ENCODE data around the gene RDH14.

Gene RDH14

DNA sequence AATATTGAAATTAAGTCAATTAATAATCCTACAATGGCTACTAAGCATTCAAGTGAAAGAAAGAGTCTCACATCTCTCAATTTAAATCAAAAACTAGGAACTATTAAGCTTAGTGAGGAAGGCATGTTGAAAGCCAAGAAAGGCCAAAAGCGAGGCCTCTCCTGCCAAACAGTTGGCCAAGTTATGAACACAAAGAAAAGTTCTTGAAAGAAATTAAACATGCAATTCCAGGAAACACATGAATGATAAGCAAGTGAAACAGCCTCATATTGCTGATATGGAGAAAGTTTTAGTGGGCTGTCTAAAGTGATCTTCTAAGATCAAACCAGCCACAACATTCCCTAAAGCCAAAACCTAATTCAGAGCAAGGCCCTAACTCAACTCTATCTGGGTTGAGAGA lies 11.8 kb downstream of the RDH14 start:
- no peak overlapping the region for H3K4me3 Mint-ChIP-seq
- H3K27ac Mint-ChIP-seq, result no peak overlapping the region
- no peaks in the 10 kb centered on the region for H3K9me3 Mint-ChIP-seq
- peaks cover 13% of the 10 kb centered on the region for H3K36me3 Mint-ChIP-seq
- H3K4me1 Mint-ChIP-seq, result peaks cover 49% of the 10 kb centered on the region
- no peaks in the 10 kb centered on the region for H3K27me3 Mint-ChIP-seq
- ATAC-seq, result no peak

DNA sequence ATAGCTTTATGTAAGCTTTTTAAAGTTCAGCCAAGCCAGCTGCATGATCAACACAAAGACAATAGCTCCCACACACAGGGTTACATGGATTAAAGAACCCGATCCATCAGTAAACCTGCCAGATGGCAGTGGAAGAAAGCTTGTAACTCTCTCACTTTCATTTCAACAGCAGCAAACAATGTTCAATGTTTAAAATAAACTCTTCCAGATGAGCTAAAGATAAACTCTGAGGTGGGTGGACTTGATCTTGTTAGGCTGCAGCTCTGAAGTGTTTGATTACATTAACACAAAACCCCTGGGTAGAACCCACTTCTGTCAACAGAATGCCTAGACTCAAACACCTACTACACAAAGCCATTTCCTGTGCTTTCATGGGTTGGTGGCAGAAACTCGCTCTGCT lies 13.9 kb downstream of the RDH14 start:
- H3K4me1 Mint-ChIP-seq, result peaks cover 34% of the 10 kb centered on the region
- ATAC-seq, result no peak
- no peak overlapping the region for H3K4me3 Mint-ChIP-seq
- no peak overlapping the region for H3K27ac Mint-ChIP-seq
- H3K36me3 Mint-ChIP-seq, result peaks cover 16% of the 10 kb centered on the region
- peaks cover 2% of the 10 kb centered on the region for H3K9me3 Mint-ChIP-seq
- no peaks in the 10 kb centered on the region for H3K27me3 Mint-ChIP-seq

DNA sequence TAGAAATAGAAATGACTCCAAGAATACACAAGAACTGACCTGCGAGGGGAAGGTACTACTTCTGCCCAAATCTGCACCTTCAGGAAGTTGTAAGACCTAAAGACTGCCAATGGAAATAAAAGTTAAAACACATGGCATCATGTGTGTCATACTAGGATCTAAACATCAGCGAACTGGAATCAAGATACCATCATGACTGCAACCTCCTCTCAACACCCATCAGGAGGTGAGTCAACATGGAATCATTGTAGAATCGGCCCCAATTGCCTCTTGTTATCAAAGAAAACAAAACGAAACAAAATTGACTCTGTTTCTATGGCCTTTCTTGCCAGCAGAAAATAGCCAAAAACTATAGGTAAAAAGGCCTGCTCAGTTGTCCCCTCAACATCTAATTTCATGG lies 15.1 kb downstream of the RDH14 start:
- no peak for ATAC-seq

DNA sequence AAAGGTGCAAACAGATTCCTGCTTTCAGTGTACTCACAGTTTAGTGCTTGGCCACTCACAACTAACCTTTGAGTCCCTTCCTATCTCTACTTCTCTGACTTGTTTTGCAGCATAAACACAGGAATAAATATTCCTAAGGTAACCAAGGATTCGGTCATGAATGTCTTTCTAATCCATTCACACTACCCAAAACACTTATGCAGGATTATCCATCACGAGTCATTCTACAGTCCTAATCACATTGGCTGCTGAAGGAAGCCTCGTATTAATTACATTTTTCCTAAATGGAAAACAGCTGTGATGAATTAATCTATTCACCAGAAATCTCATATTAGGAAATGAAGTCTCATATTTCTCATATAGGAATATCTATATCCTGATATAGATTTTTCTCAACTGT lies 16.3 kb downstream of the RDH14 start:
- peaks cover 8% of the 10 kb centered on the region for H3K9me3 Mint-ChIP-seq
- peaks cover 21% of the 10 kb centered on the region for H3K36me3 Mint-ChIP-seq
- H3K27me3 Mint-ChIP-seq, result no peaks in the 10 kb centered on the region
- H3K4me1 Mint-ChIP-seq, result peaks cover 21% of the 10 kb centered on the region
- ATAC-seq, result no peak
- H3K4me3 Mint-ChIP-seq, result no peak overlapping the region
- H3K27ac Mint-ChIP-seq, result no peak overlapping the region

More for the DNA sequence above, 15.1 kb downstream of the RDH14 start:
- Mint-ChIP-seq H3K4me1 (peaks cover 31% of the 10 kb centered on the region), H3K36me3 (peaks cover 25% of the 10 kb centered on the region), H3K27ac (no peak overlapping the region), H3K27me3 (no peaks in the 10 kb centered on the region), H3K9me3 (peaks cover 8% of the 10 kb centered on the region), H3K4me3 (no peak overlapping the region)

DNA sequence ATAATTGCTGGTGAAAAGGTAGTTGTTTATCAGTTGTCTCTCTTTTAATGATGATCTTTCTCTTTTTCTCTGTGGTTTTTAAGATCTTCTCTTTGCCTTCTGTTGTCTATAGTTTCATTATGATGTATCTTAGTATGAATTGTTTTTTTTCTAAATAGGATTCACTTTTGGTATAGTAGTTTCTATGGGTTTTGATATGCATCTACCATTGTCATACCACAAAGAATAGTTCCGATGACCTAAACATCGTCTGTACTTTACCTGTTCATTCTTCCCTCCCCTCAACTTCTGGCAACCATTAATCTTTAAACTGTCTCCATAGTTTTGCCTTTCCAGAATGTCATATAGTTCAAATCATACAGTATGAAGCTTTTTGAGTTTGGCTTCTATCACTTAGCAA lies 19.6 kb downstream of the RDH14 start:
- no peak overlapping the region for H3K4me3 Mint-ChIP-seq
- H3K4me1 Mint-ChIP-seq, result peaks cover under 1% of the 10 kb centered on the region
- H3K9me3 Mint-ChIP-seq, result peaks cover 8% of the 10 kb centered on the region
- peaks cover 16% of the 10 kb centered on the region for H3K36me3 Mint-ChIP-seq
- peaks cover 3% of the 10 kb centered on the region for H3K27me3 Mint-ChIP-seq
- H3K27ac Mint-ChIP-seq, result no peak overlapping the region
- ATAC-seq, result no peak

DNA sequence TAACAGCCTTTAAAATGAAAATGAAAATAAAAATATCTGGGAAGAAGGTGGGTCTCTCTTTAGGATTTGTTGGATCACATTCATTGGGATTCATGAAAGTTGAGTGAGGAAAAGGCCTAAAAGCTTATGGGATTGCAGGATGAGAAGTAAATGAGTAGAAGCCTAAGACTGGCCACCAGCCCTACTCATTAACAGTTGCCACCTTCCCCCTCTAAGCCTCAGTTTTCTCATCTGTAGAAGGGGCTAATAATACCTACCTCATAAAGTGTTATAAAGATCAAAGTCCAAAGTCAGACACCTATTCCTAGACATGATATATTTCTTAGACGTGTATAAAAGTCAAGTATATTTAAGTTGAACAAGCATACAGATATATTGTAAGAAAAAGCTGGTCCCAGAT lies 23.8 kb downstream of the RDH14 start:
- H3K4me3 Mint-ChIP-seq, result no peak overlapping the region

DNA sequence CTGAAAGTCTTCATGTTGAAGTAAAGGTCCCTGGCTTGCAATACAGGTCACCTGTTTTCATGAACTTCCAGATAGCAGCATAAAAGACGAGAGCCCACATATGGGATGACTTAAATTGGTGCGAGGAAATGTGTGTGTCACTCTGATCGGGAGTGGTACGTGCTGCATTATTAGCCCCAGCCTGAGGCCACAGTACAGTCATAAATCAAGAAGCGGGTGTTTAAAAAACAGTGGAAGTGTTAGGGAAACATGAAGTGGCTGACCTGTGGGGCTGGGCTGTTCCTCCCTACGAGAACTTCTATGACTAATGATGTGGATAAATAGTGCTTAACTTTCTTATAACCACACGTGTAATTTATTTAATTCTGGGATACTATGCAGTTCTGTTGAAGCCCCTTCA lies 24.4 kb downstream of the RDH14 start:
- Mint-ChIP-seq H3K27me3 (peaks cover 16% of the 10 kb centered on the region), H3K36me3 (peaks cover 6% of the 10 kb centered on the region), H3K4me1 (no peaks in the 10 kb centered on the region), H3K9me3 (peaks cover 5% of the 10 kb centered on the region), H3K4me3 (no peak overlapping the region), H3K27ac (no peak overlapping the region)
- no peak for ATAC-seq

More for the DNA sequence above, 23.8 kb downstream of the RDH14 start:
- Mint-ChIP-seq H3K9me3 (peaks cover 5% of the 10 kb centered on the region), H3K27ac (no peak overlapping the region), H3K4me1 (no peaks in the 10 kb centered on the region), H3K36me3 (peaks cover 12% of the 10 kb centered on the region), H3K27me3 (peaks cover 16% of the 10 kb centered on the region)
- ATAC-seq, result no peak

DNA sequence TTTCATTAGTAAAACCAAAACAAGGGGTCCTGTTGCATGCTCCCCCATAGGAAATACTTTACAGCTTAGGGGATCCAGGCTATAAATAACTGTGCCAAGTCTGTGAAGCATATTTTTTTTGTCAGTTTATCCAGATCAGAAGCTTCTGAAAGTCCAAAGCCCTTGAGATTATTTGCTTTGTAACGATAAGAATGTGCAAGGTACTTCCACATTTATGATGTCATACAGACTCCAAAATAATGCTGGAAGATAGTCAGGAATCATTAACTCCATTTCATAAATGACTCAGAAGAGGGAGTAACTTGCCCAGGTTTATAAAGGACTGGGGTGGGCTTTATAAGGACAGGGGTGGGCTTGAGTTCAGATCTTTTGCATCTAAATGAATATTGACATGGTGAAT lies 29.3 kb downstream of the RDH14 start:
- Mint-ChIP-seq H3K36me3 (no peaks in the 10 kb centered on the region), H3K4me3 (no peak overlapping the region), H3K9me3 (no peaks in the 10 kb centered on the region), H3K27ac (no peak overlapping the region), H3K4me1 (no peaks in the 10 kb centered on the region), H3K27me3 (peaks cover 16% of the 10 kb centered on the region)
- no peak for ATAC-seq

DNA sequence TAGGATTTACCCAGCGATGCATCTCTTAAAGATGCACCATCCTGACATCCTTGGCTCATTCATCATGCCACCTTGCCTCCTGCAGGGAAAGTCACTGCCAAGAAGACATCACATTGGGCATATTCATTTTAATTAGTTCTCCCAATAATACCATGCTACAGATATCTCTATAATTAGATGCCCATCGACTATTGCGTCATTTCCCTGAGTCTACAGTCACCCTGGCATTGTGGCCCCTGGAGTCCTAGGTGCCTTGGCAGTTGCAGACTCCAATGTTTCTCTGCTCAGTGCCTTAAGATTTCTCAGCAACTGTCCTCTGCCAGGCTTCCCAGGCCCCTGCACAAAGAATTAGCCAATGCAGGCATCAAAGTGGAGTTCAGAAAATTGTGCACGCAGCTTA lies 32.6 kb downstream of the RDH14 start:
- Mint-ChIP-seq H3K27me3 (no peaks in the 10 kb centered on the region), H3K36me3 (no peaks in the 10 kb centered on the region), H3K9me3 (no peaks in the 10 kb centered on the region), H3K27ac (no peak overlapping the region), H3K4me3 (no peak overlapping the region), H3K4me1 (no peaks in the 10 kb centered on the region)
- ATAC-seq, result no peak

DNA sequence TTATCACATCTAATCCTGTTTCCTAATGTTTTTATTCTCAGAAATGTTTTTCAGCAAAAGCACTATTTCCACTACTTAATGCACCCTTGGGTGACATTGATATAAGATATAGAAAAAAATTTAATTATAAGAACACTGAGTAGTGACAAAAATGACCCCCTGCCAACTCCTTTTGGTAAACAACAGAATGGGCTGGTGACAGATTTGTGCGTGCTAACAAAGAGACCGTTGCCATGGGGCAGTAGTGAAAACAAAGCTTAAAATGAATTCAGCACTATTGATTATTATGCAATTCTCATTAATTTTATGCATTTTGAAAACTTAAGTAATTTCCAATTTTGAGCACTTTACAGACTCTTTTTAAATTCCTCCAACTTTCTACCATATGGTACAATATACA lies 33.1 kb downstream of the RDH14 start:
- no peaks in the 10 kb centered on the region for H3K27me3 Mint-ChIP-seq
- H3K4me1 Mint-ChIP-seq, result no peaks in the 10 kb centered on the region
- no peak overlapping the region for H3K4me3 Mint-ChIP-seq
- ATAC-seq, result no peak
- H3K36me3 Mint-ChIP-seq, result no peaks in the 10 kb centered on the region
- no peak overlapping the region for H3K27ac Mint-ChIP-seq
- H3K9me3 Mint-ChIP-seq, result no peaks in the 10 kb centered on the region

DNA sequence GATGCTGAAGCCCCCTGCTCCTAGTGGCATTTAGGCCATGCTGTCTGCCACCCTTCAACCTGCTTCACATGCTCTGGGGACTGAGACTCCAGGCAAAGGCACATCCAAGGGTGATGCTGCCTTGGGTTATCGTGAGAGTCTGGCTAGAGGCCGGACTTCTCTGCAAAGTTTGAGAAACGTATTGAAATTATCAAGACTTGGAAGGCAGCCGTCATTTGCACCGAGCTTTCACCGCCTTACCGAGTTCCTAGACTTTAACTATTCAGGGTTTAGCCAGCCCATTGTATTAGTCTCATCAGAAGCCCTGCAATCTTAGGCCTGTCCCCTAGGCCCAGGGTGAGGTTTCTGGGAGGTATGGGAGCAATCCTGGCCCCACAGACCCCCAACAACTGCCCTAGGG lies 34.0 kb downstream of the RDH14 start:
- Mint-ChIP-seq H3K9me3 (no peaks in the 10 kb centered on the region), H3K4me1 (no peaks in the 10 kb centered on the region), H3K27me3 (no peaks in the 10 kb centered on the region), H3K36me3 (no peaks in the 10 kb centered on the region), H3K27ac (no peak overlapping the region), H3K4me3 (no peak overlapping the region)
- no peak for ATAC-seq

DNA sequence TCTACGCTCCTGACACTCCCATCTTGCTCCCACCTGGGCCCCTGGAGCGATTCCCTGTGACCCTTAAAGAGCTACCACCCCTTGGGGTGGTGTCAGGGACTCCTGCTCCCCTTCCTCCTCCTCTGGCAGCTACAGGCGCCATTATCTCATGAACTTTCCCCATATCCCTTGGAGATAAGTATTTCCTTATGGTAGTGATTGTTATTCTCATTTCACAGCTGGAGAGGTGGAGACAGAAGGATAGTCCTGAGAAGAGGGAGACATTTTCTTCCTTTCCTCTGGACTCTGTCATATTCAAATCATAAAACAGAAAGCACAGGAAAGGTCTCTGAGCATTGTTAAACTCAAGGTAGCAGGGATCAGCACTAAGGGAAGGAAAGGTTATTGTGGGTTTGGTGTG lies 34.6 kb downstream of the RDH14 start:
- Mint-ChIP-seq H3K27ac (no peak overlapping the region), H3K4me1 (no peaks in the 10 kb centered on the region), H3K36me3 (no peaks in the 10 kb centered on the region), H3K9me3 (no peaks in the 10 kb centered on the region), H3K27me3 (no peaks in the 10 kb centered on the region), H3K4me3 (no peak overlapping the region)
- ATAC-seq, result no peak

DNA sequence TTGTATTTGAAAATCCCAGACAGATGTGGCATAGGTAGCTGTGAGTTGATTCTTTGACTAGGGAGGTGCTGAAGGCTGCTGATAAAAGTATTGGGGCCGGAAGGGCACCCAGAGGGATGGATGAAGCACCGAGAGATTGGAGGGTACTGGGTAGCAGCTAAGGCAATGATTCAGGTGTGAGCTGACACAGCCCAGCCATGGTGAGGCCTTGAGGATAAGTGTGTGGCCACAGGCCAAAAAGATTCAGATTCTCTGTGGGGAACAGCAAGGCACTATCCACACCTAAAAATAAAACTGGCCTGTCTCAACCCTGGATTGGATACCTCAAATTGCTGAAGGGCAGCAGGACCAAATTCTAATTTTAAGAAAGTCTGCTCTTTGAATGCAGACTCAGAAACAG lies 35.2 kb downstream of the RDH14 start:
- Mint-ChIP-seq H3K4me1 (no peaks in the 10 kb centered on the region), H3K27ac (no peak overlapping the region), H3K4me3 (no peak overlapping the region), H3K9me3 (no peaks in the 10 kb centered on the region), H3K36me3 (no peaks in the 10 kb centered on the region), H3K27me3 (no peaks in the 10 kb centered on the region)
- ATAC-seq, result no peak

DNA sequence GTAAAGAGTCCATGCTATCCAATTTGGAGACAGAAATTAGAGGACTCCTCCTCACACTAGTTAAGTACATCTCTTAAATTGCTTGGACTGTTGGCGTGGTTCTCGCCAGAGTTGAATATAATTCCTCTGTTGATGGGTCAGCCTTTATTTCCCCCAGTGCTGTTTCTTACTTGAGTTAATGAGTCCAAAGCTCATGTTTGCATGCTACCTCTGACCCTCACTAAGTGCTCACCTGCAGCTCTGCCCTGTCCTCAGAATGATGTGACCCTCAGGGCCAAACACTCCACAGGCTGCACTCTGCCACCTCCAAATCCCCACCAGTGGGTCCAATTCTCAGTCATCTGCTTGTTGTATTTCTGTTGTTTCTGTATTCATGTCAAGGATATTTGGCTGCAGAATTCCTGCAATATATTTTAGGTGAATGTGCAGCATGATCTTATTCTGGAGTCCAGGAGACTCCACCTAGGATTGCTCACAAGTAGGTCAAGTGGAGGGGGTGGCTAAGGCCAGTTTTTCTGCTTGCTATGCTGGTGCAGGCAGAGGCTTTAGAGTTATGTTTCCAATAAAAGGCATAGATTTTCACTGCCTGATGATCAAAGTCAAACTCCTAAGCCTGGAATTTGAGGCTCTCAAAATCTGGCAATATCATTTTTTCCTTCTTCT lies 37.8 kb downstream of the RDH14 start:
- Mint-ChIP-seq H3K4me1 (no peaks in the 10 kb centered on the region), H3K27ac (no peak overlapping the region), H3K36me3 (no peaks in the 10 kb centered on the region), H3K9me3 (no peaks in the 10 kb centered on the region), H3K4me3 (no peak overlapping the region), H3K27me3 (peaks cover 9% of the 10 kb centered on the region)
- no peak for ATAC-seq

DNA sequence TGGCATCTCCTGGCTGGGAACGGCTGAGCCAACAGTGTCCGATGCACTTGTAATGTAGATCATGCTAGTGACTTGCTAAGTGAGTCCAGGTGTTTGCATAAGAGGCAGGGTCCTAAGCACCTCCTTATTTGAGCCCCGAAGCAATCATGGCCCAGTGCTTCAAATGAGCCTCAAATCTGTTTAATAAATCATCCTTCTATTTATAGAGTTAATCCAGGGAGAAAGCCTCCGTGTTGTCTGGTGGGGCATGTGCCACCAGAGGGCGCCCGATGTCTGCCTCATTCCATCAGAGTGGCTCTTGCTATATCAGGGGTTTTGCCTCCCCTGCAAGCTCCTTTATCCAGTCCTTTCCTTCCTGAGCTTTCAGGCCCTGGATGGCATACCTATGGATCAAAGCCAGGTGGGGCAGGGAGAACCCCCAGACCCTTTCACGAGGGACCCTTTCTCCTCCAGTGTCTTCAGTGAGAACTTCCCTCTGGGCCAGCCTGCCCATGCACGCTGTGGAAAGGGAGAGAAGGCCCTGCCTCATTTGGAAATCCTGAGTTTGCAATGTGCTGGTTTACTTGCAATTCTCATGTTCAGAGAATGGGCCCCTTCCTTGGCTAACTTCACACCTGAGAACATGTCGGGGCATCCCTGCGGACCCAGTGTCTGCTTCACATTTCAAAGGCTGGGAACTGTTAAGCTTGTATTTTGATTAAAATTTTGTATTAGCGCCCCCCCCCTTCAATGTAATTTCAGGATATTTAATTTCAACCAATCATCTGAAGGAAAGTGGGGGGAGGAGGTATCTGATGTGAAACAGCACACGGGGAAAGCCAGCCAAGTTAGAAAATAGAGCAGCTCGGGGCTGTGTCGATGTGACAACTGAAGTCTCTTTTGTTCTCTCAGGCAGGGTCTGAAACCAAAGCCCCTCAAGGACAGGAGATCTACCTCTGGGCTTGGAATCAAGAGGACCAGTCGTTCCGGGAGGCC lies 39.7 kb downstream of the RDH14 start:
- H3K4me1 Mint-ChIP-seq, result no peaks in the 10 kb centered on the region
- H3K36me3 Mint-ChIP-seq, result no peaks in the 10 kb centered on the region
- H3K4me3 Mint-ChIP-seq, result no peak overlapping the region
- ATAC-seq, result peak; percentile 64
- no peaks in the 10 kb centered on the region for H3K9me3 Mint-ChIP-seq
- no peak overlapping the region for H3K27ac Mint-ChIP-seq
- H3K27me3 Mint-ChIP-seq, result peaks cover 28% of the 10 kb centered on the region

DNA sequence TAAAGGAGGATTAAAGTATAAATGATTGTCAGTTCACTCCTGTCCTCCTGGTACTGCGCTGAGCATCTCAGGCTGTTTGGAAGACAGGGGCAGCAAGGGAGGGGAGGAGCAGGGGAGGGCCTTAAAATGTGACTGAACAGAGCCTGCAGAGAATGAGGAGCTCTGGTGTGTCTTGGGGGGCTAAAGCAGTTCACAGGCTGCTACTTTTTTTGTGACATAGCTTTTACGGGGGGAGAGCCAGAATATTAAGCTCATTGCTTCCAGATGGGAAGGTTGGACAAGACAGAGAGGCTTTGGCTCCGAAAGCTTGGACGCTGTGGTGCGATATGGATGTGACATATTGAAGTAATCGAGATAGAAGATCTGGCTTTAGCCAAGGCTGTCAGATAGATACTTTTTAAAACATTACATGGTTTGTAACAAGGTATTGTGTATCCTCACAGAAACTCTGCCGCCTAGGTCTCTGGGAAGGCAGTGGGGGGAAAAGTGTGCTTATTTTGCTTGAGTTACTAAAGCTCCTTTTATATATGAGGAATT lies 40.5 kb downstream of the RDH14 start:
- peaks cover 28% of the 10 kb centered on the region for H3K27me3 Mint-ChIP-seq
- no peaks in the 10 kb centered on the region for H3K9me3 Mint-ChIP-seq
- no peak overlapping the region for H3K4me3 Mint-ChIP-seq
- H3K27ac Mint-ChIP-seq, result no peak overlapping the region
- no peaks in the 10 kb centered on the region for H3K36me3 Mint-ChIP-seq
- no peak for ATAC-seq
- no peaks in the 10 kb centered on the region for H3K4me1 Mint-ChIP-seq
